Activated T-helper 2 cell treated with anti-CD3 and anti-CD28 coated beads, Interferon-gamma antibody, Interleukin-2, Interleukin-4, amounts not matched to agents 10 μg/mL and 5 μg/mL and 100 μg/mL, durations not matched to agents 14 hours and 24 hours and 36 hours (primary cell): ENCODE results near the gene DAPP1. TPM values are rescaled to one million over a fixed set of nuclear protein-coding genes. Genes with fewer than 3 reads are reported as not detected.

Experiments used
- DNase-seq: peaks from one replicate; pipeline ENCODE4 v3.0.0; 2021; ENCODE audit warnings: low spot score
- H3K27ac Mint-ChIP-seq: one replicate; pipeline ENCODE4 v1.8.0; 2021; ENCODE audit warnings: mixed read lengths
- H3K27me3 Mint-ChIP-seq: one replicate; pipeline ENCODE4 v1.8.0; 2021; ENCODE audit warnings: low read depth, mixed read lengths
- H3K36me3 Mint-ChIP-seq: one replicate; pipeline ENCODE4 v1.8.0; 2021; ENCODE audit warnings: low read depth, mixed read lengths
- H3K4me1 Mint-ChIP-seq: one replicate; pipeline ENCODE4 v1.8.0; 2021; ENCODE audit warnings: low read depth, mixed read lengths
- H3K4me3 Mint-ChIP-seq: one replicate; pipeline ENCODE4 v1.8.0; 2021; ENCODE audit warnings: low read depth, mild to moderate bottlenecking, moderate library complexity, mixed read lengths
- H3K9me3 Mint-ChIP-seq: one replicate; pipeline ENCODE4 v1.8.0; 2021; ENCODE audit warnings: mixed read lengths
- intact Hi-C: fragments of 100-400 bp; cut with micrococcal nuclease; formaldehyde crosslinking; loops from one replicate; pipeline ENCODE4 v1.15.1; 2023
- total RNA-seq: library from RNA; stranded (reverse); gene quantifications from 2 replicates; pipeline ENCODE4 v1.2.3, GENCODE V29; 2022

Gene DAPP1
- total RNA-seq, 1 donor from 2014 or later = 23.6 TPM

- no peak for DNase-seq
- Mint-ChIP-seq H3K27ac (no peak overlapping the region), H3K4me1 (peaks cover 24% of the 10 kb centered on the region), H3K9me3 (no peaks in the 10 kb centered on the region), H3K4me3 (no peak overlapping the region), H3K36me3 (no peaks in the 10 kb centered on the region), H3K27me3 (peaks cover 4% of the 10 kb centered on the region)
- intact Hi-C loops = no loop called here
Measured at GRCh38 chr4:99809326-99809725, 7.3 kb upstream of the DAPP1 start.

- no peak for DNase-seq
- Mint-ChIP-seq H3K4me3 (no peak overlapping the region), H3K36me3 (no peaks in the 10 kb centered on the region), H3K4me1 (peaks cover 32% of the 10 kb centered on the region), H3K27ac (peak overlapping the region; percentile 19), H3K9me3 (no peaks in the 10 kb centered on the region), H3K27me3 (peaks cover 4% of the 10 kb centered on the region)
- intact Hi-C loops = loop anchor here (10.0 kb wide), 1 partner anchor 1714 kb away; no protein-coding TSS in a partner anchor
Measured at GRCh38 chr4:99810536-99810935, 6.1 kb upstream of the DAPP1 start.

GRCh38 chr4:99811117-99811516, 5.5 kb upstream of the DAPP1 start:
- Mint-ChIP-seq H3K27ac (no peak overlapping the region), H3K4me1 (peaks cover 36% of the 10 kb centered on the region)

GRCh38 chr4:99811850-99812249, 4.8 kb upstream of the DAPP1 start:
- Mint-ChIP-seq H3K27ac (no peak overlapping the region), H3K4me1 (peaks cover 43% of the 10 kb centered on the region), H3K27me3 (peaks cover 4% of the 10 kb centered on the region), H3K36me3 (no peaks in the 10 kb centered on the region), H3K9me3 (no peaks in the 10 kb centered on the region), H3K4me3 (no peak overlapping the region)
- intact Hi-C loops = loop anchor here (1.0 to 10.0 kb wide), 3 partner anchors 73 to 1713 kb away; no protein-coding TSS in a partner anchor
- DNase-seq = peak; percentile 21

More at GRCh38 chr4:99811117-99811516, 5.5 kb upstream of the DAPP1 start:
- H3K36me3 Mint-ChIP-seq = no peaks in the 10 kb centered on the region
- no peaks in the 10 kb centered on the region for H3K9me3 Mint-ChIP-seq
- no peak for DNase-seq
- intact Hi-C loops = loop anchor here (1.0 to 10.0 kb wide), 2 partner anchors 74 to 1714 kb away; no protein-coding TSS in a partner anchor
- H3K27me3 Mint-ChIP-seq = peaks cover 4% of the 10 kb centered on the region
- no peak overlapping the region for H3K4me3 Mint-ChIP-seq

- Mint-ChIP-seq H3K36me3 (peaks cover 9% of the 10 kb centered on the region), H3K27me3 (no peaks in the 10 kb centered on the region), H3K4me1 (peaks cover 65% of the 10 kb centered on the region), H3K4me3 (peak overlapping the region; percentile 92), H3K27ac (peak overlapping the region; percentile 94), H3K9me3 (no peaks in the 10 kb centered on the region)
- no peak for DNase-seq
- intact Hi-C loops = loop anchor here (1.0 to 10.0 kb wide), 4 partner anchors 32 to 1709 kb away; partner anchors contain the start of gene DNAJB14
Measured at GRCh38 chr4:99815597-99816011, 1.0 kb upstream of the DAPP1 start.

- H3K4me1 Mint-ChIP-seq = peaks cover 72% of the 10 kb centered on the region
- intact Hi-C loops = loop anchor here (2.0 to 10.0 kb wide), 2 partner anchors 129 to 1707 kb away; partner anchors contain the start of gene DNAJB14
- DNase-seq = no peak
- peak overlapping the region; percentile 92 for H3K4me3 Mint-ChIP-seq
- no peaks in the 10 kb centered on the region for H3K27me3 Mint-ChIP-seq
- H3K36me3 Mint-ChIP-seq = peaks cover 17% of the 10 kb centered on the region
- H3K27ac Mint-ChIP-seq = peak overlapping the region; percentile 94
- H3K9me3 Mint-ChIP-seq = no peaks in the 10 kb centered on the region
Measured at GRCh38 chr4:99817309-99817890, 773 bp downstream of the DAPP1 start.

GRCh38 chr4:99818661-99819060, 2.0 kb downstream of the DAPP1 start:
- intact Hi-C loops = loop anchor here (10.0 kb wide), 1 partner anchor 1706 kb away; no protein-coding TSS in a partner anchor
- peak overlapping the region; percentile 66 for H3K4me3 Mint-ChIP-seq
- H3K9me3 Mint-ChIP-seq = peaks cover 3% of the 10 kb centered on the region
- H3K27me3 Mint-ChIP-seq = no peaks in the 10 kb centered on the region
- no peak for DNase-seq
- no peak overlapping the region for H3K27ac Mint-ChIP-seq
- H3K36me3 Mint-ChIP-seq = peaks cover 24% of the 10 kb centered on the region
- H3K4me1 Mint-ChIP-seq = peaks cover 75% of the 10 kb centered on the region

- no peaks in the 10 kb centered on the region for H3K27me3 Mint-ChIP-seq
- no peak for DNase-seq
- H3K9me3 Mint-ChIP-seq = peaks cover 3% of the 10 kb centered on the region
- peak overlapping the region; percentile 62 for H3K27ac Mint-ChIP-seq
- peaks cover 42% of the 10 kb centered on the region for H3K36me3 Mint-ChIP-seq
- no peak overlapping the region for H3K4me3 Mint-ChIP-seq
- H3K4me1 Mint-ChIP-seq = peaks cover 76% of the 10 kb centered on the region
- intact Hi-C loops = no loop called here
Measured at GRCh38 chr4:99821918-99822503, 5.4 kb downstream of the DAPP1 start.

- peaks cover 42% of the 10 kb centered on the region for H3K36me3 Mint-ChIP-seq
- intact Hi-C loops = no loop called here
- no peaks in the 10 kb centered on the region for H3K27me3 Mint-ChIP-seq
- no peak overlapping the region for H3K4me3 Mint-ChIP-seq
- peaks cover 73% of the 10 kb centered on the region for H3K4me1 Mint-ChIP-seq
- H3K27ac Mint-ChIP-seq = no peak overlapping the region
- no peak for DNase-seq
- peaks cover 3% of the 10 kb centered on the region for H3K9me3 Mint-ChIP-seq
Measured at GRCh38 chr4:99822734-99823133, 6.1 kb downstream of the DAPP1 start.

- no peak overlapping the region for H3K27ac Mint-ChIP-seq
- peaks cover 61% of the 10 kb centered on the region for H3K4me1 Mint-ChIP-seq
- intact Hi-C loops = no loop called here
- H3K36me3 Mint-ChIP-seq = peaks cover 37% of the 10 kb centered on the region
- DNase-seq = no peak
- H3K9me3 Mint-ChIP-seq = peaks cover 3% of the 10 kb centered on the region
- no peaks in the 10 kb centered on the region for H3K27me3 Mint-ChIP-seq
- H3K4me3 Mint-ChIP-seq = no peak overlapping the region
Measured at GRCh38 chr4:99824070-99824599, 7.5 kb downstream of the DAPP1 start.

- intact Hi-C loops = no loop called here
- H3K36me3 Mint-ChIP-seq = peaks cover 34% of the 10 kb centered on the region
- no peak for DNase-seq
- H3K27ac Mint-ChIP-seq = no peak overlapping the region
- peaks cover 3% of the 10 kb centered on the region for H3K9me3 Mint-ChIP-seq
- H3K27me3 Mint-ChIP-seq = no peaks in the 10 kb centered on the region
- H3K4me3 Mint-ChIP-seq = no peak overlapping the region
- peaks cover 52% of the 10 kb centered on the region for H3K4me1 Mint-ChIP-seq
Measured at GRCh38 chr4:99825272-99825671, 8.6 kb downstream of the DAPP1 start.

- Mint-ChIP-seq H3K36me3 (peaks cover 37% of the 10 kb centered on the region), H3K27ac (no peak overlapping the region), H3K4me3 (no peak overlapping the region)
Measured at GRCh38 chr4:99826016-99826415, 9.4 kb downstream of the DAPP1 start.

GRCh38 chr4:99827454-99827853, 10.8 kb downstream of the DAPP1 start:
- Mint-ChIP-seq H3K9me3 (peaks cover 3% of the 10 kb centered on the region), H3K36me3 (peaks cover 33% of the 10 kb centered on the region), H3K27ac (no peak overlapping the region), H3K4me3 (no peak overlapping the region), H3K27me3 (no peaks in the 10 kb centered on the region), H3K4me1 (peaks cover 38% of the 10 kb centered on the region)
- DNase-seq = no peak
- intact Hi-C loops = no loop called here

More at GRCh38 chr4:99826016-99826415, 9.4 kb downstream of the DAPP1 start:
- DNase-seq = no peak
- intact Hi-C loops = no loop called here
- peaks cover 3% of the 10 kb centered on the region for H3K9me3 Mint-ChIP-seq
- no peaks in the 10 kb centered on the region for H3K27me3 Mint-ChIP-seq
- peaks cover 51% of the 10 kb centered on the region for H3K4me1 Mint-ChIP-seq
